GM19372 (cell line): ENCODE results near the gene CYP46A1.

Experiments
- ATAC-seq: cut with Tn5 transposase; IDR thresholded peaks from one replicate; pipeline ENCODE4 v1.9.1; 2021; ENCODE audit warnings: mild to moderate bottlenecking, low read depth, moderate library complexity; ENCODE audit not compliant: unreplicated experiment

The CYP46A1 gene

GRCh38 chr14:99726538-99727095 lies 42.5 kb downstream of the CYP46A1 start:
- ATAC-seq: no peak

- no peak for ATAC-seq
Observed at GRCh38 chr14:99727096-99727870, 43.2 kb downstream of the CYP46A1 start.

GRCh38 chr14:99728231-99728920 lies 44.3 kb downstream of the CYP46A1 start:
- ATAC-seq: no peak

GRCh38 chr14:99728981-99729451 lies 44.9 kb downstream of the CYP46A1 start:
- no peak for ATAC-seq

- ATAC-seq: peak; percentile 82
Observed at GRCh38 chr14:99729991-99730875, 46.1 kb downstream of the CYP46A1 start.

- ATAC-seq: no peak
Observed at GRCh38 chr14:99730876-99731546, 46.9 kb downstream of the CYP46A1 start.

- no peak for ATAC-seq
Observed at GRCh38 chr14:99731547-99732435, 47.7 kb downstream of the CYP46A1 start.

GRCh38 chr14:99732436-99733210 lies 48.5 kb downstream of the CYP46A1 start:
- ATAC-seq: no peak

- no peak for ATAC-seq
Observed at GRCh38 chr14:99733211-99733539, 49.1 kb downstream of the CYP46A1 start.

GRCh38 chr14:99733540-99734405 lies 49.7 kb downstream of the CYP46A1 start:
- no peak for ATAC-seq

GRCh38 chr14:99734406-99735051 lies 50.4 kb downstream of the CYP46A1 start:
- no peak for ATAC-seq

- ATAC-seq: no peak
Observed at GRCh38 chr14:99735189-99736135, 51.4 kb downstream of the CYP46A1 start.

GRCh38 chr14:99736603-99737371 lies 52.7 kb downstream of the CYP46A1 start:
- no peak for ATAC-seq

- ATAC-seq: no peak
Observed at GRCh38 chr14:99737451-99737951, 53.4 kb downstream of the CYP46A1 start.
